RWPE1 (cell line): ENCODE data around the gene CAPZB.

ENCODE experiments used
- CTCF ChIA-PET: fragments of 350-600 bp; sonication (Branson Sonifier 250); formaldehyde crosslinking; extraction: SDS; loops from one replicate; lab custom pipeline; 2021; lab: Yijun Ruan, JAX
- POLR2A ChIA-PET: fragments of 400-600 bp; formaldehyde crosslinking; extraction: SDS; loops from one replicate; lab custom pipeline; 2020; ENCODE audit warnings: antibody characterized with exemption; ENCODE audit not compliant: low non-redundant PET; lab: Yijun Ruan, JAX
- DNase-seq: peaks from one replicate; pipeline ENCODE4 v3.0.0; 2012; ENCODE audit warnings: low spot score
- H3K27ac ChIP-seq: fragments of 450-650 bp; 2 replicates; pipeline ENCODE4 v1.5.1; 2017
- TF ChIP-seq, protein P1 (sequence below): fragments of 450-650 bp; conservative IDR thresholded peaks from 2 replicates; pipeline ENCODE4 v1.5.1; 2017; ENCODE audit warnings: low read depth, mild to moderate bottlenecking

Gene CAPZB

DNA sequence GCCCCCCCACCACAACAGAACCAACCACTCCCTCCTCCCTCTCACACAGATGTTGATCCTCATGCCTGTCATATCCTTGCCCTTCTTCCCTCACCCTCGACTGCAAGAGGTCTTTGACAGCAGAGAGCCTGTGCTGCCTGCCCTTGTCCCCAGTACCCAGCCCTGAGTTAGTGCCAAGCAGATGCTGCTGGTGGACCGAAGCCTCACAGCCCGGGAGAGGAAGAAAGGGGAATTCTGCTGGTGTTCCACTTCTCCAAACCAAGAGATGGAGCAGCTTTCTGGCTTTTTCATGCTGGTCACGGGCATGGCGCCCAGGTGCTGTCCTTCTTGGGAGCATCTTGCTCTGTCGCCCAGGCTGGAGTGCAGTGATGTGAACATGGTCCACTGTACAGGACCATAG lies 104.1 kb downstream of the CAPZB start:
- TF ChIP-seq, protein P1, sequence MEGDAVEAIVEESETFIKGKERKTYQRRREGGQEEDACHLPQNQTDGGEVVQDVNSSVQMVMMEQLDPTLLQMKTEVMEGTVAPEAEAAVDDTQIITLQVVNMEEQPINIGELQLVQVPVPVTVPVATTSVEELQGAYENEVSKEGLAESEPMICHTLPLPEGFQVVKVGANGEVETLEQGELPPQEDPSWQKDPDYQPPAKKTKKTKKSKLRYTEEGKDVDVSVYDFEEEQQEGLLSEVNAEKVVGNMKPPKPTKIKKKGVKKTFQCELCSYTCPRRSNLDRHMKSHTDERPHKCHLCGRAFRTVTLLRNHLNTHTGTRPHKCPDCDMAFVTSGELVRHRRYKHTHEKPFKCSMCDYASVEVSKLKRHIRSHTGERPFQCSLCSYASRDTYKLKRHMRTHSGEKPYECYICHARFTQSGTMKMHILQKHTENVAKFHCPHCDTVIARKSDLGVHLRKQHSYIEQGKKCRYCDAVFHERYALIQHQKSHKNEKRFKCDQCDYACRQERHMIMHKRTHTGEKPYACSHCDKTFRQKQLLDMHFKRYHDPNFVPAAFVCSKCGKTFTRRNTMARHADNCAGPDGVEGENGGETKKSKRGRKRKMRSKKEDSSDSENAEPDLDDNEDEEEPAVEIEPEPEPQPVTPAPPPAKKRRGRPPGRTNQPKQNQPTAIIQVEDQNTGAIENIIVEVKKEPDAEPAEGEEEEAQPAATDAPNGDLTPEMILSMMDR, result no peak
- CTCF ChIA-PET, result no interaction called here
- POLR2A ChIA-PET, result no interaction called here
- DNase-seq, result no peak
- H3K27ac ChIP-seq, result no peak overlapping the region

- no peak overlapping the region for H3K27ac ChIP-seq
- TF ChIP-seq, protein P1, result no peak
- CTCF ChIA-PET, result interaction anchor here (0.5 to 1.0 kb wide), 2 partner anchors 18 to 276 kb away, joined by 3 read pairs; no protein-coding TSS in a partner anchor
- DNase-seq, result no peak
- POLR2A ChIA-PET, result no interaction called here
Measured at GRCh38 chr1:19377812-19378718, 107.3 kb downstream of the CAPZB start.

DNA sequence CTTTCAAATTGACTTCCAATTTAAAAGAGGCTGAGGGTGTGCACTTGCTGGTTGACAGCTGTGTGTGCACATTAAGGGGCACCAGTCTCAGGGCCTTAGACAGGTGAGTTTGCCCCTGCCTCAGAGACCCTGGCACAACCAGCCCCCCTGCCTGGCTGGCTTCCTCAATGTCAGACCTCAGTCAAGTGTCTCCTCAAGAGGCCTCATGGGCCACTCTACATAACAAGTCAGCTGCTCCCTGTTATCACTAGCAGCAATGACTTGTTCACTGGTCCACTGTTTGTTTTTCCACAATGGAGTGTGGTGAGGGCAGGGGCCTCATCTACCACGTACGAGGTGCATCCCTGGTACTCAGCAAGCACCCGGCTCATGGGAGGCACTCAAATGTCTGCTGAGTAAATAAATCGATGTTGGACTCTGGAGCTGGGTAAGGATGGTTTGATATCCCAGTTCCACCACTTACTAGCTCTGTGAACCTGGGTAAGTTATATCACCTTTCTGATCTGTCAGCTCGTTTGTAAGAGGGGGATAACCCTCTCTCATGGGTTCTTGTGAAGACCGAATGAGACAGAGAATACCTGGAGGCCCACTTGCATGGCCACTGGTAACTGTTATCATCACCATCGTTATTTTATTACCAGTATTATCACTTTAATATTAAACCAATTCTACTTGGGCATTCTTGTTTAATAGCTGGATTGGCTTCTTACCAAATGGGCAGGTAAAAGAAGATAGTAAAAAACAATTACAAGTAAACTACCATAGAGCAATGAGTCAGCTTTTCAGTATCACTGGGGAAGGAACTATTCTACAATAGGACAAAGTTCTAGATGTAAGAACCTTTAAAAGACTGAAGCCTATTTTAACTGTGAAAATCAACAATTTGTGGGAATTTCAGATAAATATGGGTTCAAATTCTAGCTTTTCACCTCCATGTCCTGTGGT lies 108.6 kb downstream of the CAPZB start:
- no peak for DNase-seq
- ChIA-PET CTCF (interaction anchor here (1.0 kb wide), 1 partner anchor 32 kb away, joined by 3 read pairs; no protein-coding TSS in a partner anchor), POLR2A (no interaction called here)
- no peak overlapping the region for H3K27ac ChIP-seq
- TF ChIP-seq, protein P1, result no peak

- CTCF ChIA-PET, result interaction anchor here (0.6 to 1.0 kb wide), 2 partner anchors 31 to 111 kb away, joined by 3 read pairs; no protein-coding TSS in a partner anchor
- POLR2A ChIA-PET, result no interaction called here
Measured at GRCh38 chr1:19375631-19376400, 109.5 kb downstream of the CAPZB start.

GRCh38 chr1:19374926-19375325 lies 110.4 kb downstream of the CAPZB start:
- ChIA-PET CTCF (interaction anchor here (0.6 kb wide), 2 partner anchors 112 to 404 kb away, joined by 3 read pairs; no protein-coding TSS in a partner anchor), POLR2A (no interaction called here)
- no peak for DNase-seq
- TF ChIP-seq, protein P1, result no peak
- no peak overlapping the region for H3K27ac ChIP-seq

More at GRCh38 chr1:19375631-19376400, 109.5 kb downstream of the CAPZB start:
- no peak for DNase-seq
- TF ChIP-seq, protein P1, result no peak
- no peak overlapping the region for H3K27ac ChIP-seq
